ENCODE data around the gene CLSTN3.

- TF ChIP-seq MAX (IDR thresholded peaks at IDR 0.05) (no peak), REST (IDR thresholded peaks at IDR 0.05; ENCODE audit: low read depth) (no peak), TAF1 (IDR thresholded peaks at IDR 0.05; ENCODE audit: low read depth) (no peak), RAD21 (IDR thresholded peaks at IDR 0.05; ENCODE audit: low read depth) (no peak), CEBPB (IDR thresholded peaks at IDR 0.05) (no peak)
Observed at GRCh38 chr12:7146906-7147305, 16.7 kb downstream of the CLSTN3 start.
